ENCODE data around the gene NBPF1. TPM values are rescaled to one million over a fixed set of nuclear protein-coding genes. Genes with fewer than 3 reads are reported as not detected.
A peak's percentile ranks its signal among the peaks of the same experiment; 100 is the strongest.
"Not testable (repeated sequence)": the region's sequence is repeated elsewhere in the genome, so short reads cannot be mapped to it uniquely, and the experiment has no call there.

Gene NBPF1
- total RNA-seq, 1 donor = 63.1 TPM

- TF ChIP-seq CTCF (IDR thresholded peaks at IDR 0.05; ENCODE audit: insufficient read depth, low read length) = peak; percentile 18
- DNase-seq (ENCODE audit: low read depth); H3K4me3 ChIP-seq (ENCODE audit: low read depth, low read length): not testable (repeated sequence)
These were observed 81.0 kb downstream of the NBPF1 start for GRCh38 chr1:16532235-16532991.

- not testable (repeated sequence) for H3K4me3 ChIP-seq (ENCODE audit: low read depth, low read length); DNase-seq (ENCODE audit: low read depth)
These were observed 85.0 kb downstream of the NBPF1 start for GRCh38 chr1:16528338-16528737.

GRCh38 chr1:16525769-16526168 is 87.6 kb downstream of the NBPF1 start:
- DNase-seq (ENCODE audit: low read depth) = not testable (repeated sequence)

GRCh38 chr1:16521679-16522078 is 91.7 kb downstream of the NBPF1 start:
- H3K4me3 ChIP-seq (ENCODE audit: low read depth, low read length); DNase-seq (ENCODE audit: low read depth): not testable (repeated sequence)

More at GRCh38 chr1:16525769-16526168, 87.6 kb downstream of the NBPF1 start:
- not testable (repeated sequence) for H3K4me3 ChIP-seq (ENCODE audit: low read depth, low read length)

DNA sequence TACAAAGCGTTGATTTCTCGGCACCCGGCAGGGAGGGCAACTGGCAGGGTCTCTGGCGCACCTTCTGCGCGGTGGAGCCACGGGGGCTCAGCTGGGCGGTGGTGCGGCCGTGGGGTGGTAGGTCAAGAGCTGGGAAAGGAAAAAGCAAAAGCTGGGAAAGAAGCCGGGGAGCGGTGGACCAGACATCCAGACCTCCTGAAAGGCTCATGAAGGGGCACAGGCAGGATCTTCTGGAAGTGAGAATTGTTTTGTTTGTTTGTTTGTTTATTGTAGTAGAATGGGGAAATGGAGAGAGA is 92.1 kb downstream of the NBPF1 start:
- H3K4me3 ChIP-seq (ENCODE audit: low read depth, low read length) = no peak overlapping the region
- no peak for TF ChIP-seq CTCF (IDR thresholded peaks at IDR 0.05; ENCODE audit: insufficient read depth, low read length)
- no peak for DNase-seq (ENCODE audit: low read depth)

- peak; percentile 19 for DNase-seq (ENCODE audit: low read depth)
- H3K4me3 ChIP-seq (ENCODE audit: low read depth, low read length) = not testable (repeated sequence)
These were observed 92.7 kb downstream of the NBPF1 start for GRCh38 chr1:16520435-16521287.

- DNase-seq (ENCODE audit: low read depth) = peak; percentile 58
- not testable (repeated sequence) for H3K4me3 ChIP-seq (ENCODE audit: low read depth, low read length)
These were observed 94.0 kb downstream of the NBPF1 start for GRCh38 chr1:16519255-16519951.

GRCh38 chr1:16518913-16519254 is 94.5 kb downstream of the NBPF1 start:
- H3K4me3 ChIP-seq (ENCODE audit: low read depth, low read length); DNase-seq (ENCODE audit: low read depth): not testable (repeated sequence)

- not testable (repeated sequence) for DNase-seq (ENCODE audit: low read depth); H3K4me3 ChIP-seq (ENCODE audit: low read depth, low read length)
These were observed 96.5 kb downstream of the NBPF1 start for GRCh38 chr1:16516694-16517410.

- H3K4me3 ChIP-seq (ENCODE audit: low read depth, low read length) = peak within 1 kb of the TSS; percentile 49
- DNase-seq (ENCODE audit: low read depth) = peak; percentile 88
These were observed 99.0 kb downstream of the NBPF1 start, which contains the start of gene RNU1-1 for GRCh38 chr1:16514107-16515055. TSS of gene RNU1-1 (minus strand) at chr1:16514285.

GRCh38 chr1:16513412-16514106 is 99.8 kb downstream of the NBPF1 start:
- peak; percentile 98 for DNase-seq (ENCODE audit: low read depth)

GRCh38 chr1:16512624-16513411 is 100.5 kb downstream of the NBPF1 start:
- not testable (repeated sequence) for H3K4me3 ChIP-seq (ENCODE audit: low read depth, low read length); DNase-seq (ENCODE audit: low read depth)

More at GRCh38 chr1:16513412-16514106, 99.8 kb downstream of the NBPF1 start:
- not testable (repeated sequence) for H3K4me3 ChIP-seq (ENCODE audit: low read depth, low read length)

All from fibroblast of the aortic adventitia (primary cell).